KBM-7 (cell line): ENCODE measurements around the gene KRTAP19-5.
A peak's percentile ranks its signal among the peaks of the same experiment; 100 is the strongest.
"Not testable (repeated sequence)": the region's sequence is repeated elsewhere in the genome, so short reads cannot be mapped to it uniquely, and the experiment has no call there.

ENCODE experiments used
- DNase-seq: peaks from one replicate; pipeline ENCODE4 v3.0.0-alpha.2; 2015
- in situ Hi-C: fragments of 300-500 bp; cut with MboI; formaldehyde crosslinking; loops from 2 replicates; pipeline ENCODE4 v1.14.3; 2020; ENCODE audit warnings: low sequenced_read_pairs, low pct_unique_long_range_greater_than_20kb, mixed read lengths

KRTAP19-5 gene

DNA sequence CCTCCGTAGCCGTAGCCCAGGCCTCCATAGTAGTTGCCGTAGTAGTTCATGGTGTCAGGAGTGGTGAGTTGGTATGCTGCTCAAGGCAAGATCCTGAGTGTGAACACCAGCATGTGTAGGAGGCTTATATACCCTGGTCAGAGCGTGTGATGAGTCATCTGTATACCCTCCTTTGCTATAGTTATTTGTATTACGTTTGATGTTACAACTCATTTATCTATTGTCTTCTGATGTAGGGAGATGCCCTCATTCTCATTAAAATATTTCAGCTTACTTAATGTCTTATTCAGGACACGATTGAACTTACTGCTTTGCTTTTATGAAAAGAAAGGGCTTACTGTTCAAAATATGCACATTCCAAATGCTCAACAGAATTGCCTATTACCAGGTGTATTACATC, at the start of gene KRTAP19-5:
KRTAP19-5 (minus strand) TSS at position 101 of the 400 bp plus-strand sequence; CDS start at position 50, 51 bp downstream.
- in situ Hi-C loops = no loop called here

DNA sequence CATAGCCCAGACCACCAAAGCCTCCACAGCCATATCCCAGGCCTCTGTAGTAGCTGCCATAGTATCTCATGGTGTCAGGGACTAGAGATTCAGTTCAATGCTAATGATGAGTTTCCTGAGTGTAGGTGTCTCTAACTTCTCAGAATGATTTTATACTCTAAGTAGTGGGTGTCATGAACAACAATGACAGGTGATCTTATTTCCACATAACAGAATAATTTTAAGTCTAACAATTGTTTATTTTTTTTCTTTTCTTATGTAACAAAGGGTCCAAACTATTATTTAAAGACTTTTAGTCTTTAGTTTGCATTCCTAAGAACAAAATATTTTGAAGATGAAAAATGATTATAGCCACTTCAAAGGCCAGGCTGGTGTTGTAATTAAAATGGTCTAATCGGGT, 39.8 kb upstream of the KRTAP19-5 start, which contains the start of gene KRTAP19-6:
KRTAP19-6 (minus strand) TSS at position 101 of the 400 bp plus-strand sequence; CDS start at position 70, 31 bp downstream.
- DNase-seq = no peak
- in situ Hi-C loops = no loop called here

More for the DNA sequence above, at the start of gene KRTAP19-5:
- no peak for DNase-seq

DNA sequence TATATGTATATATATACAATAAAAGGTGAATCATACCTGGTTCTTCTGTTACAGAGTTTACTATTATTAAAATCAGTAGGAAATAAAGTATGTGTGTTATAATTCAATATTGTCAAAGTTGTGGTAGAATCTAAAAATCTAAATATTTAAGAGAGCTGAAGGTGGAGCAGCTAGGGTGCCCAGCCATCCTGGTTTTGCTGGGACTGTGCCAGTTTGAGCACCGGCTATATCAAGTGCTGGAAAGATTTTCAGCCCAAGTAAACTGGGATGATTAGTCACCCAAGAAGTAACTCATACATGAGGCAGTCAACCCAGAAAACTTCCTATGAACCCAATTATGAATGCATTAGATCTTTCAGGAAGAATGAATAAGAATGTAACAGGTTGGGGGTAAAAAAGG, 16.9 kb upstream of the KRTAP19-5 start:
- DNase-seq = no peak
- in situ Hi-C loops = no loop called here

DNA sequence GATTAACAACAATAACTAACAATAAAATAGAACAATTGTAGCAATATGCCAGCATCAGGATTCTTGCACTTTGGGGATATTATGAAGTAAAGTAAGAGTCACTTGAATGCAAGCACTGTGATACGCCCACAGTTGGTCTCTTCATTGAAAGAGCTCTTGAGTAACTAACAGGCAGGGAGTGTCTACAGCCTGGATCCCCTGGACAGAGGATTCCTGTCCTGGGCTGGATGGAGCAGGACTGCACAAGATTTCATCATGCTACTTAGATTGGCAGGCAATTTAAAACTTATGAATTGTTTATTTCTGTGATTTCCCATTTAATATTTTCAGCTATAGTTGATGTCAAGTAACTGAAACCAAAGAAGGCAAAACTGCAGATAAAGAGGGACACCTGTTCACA, 13.7 kb upstream of the KRTAP19-5 start:
- in situ Hi-C loops = no loop called here
- no peak for DNase-seq

DNA sequence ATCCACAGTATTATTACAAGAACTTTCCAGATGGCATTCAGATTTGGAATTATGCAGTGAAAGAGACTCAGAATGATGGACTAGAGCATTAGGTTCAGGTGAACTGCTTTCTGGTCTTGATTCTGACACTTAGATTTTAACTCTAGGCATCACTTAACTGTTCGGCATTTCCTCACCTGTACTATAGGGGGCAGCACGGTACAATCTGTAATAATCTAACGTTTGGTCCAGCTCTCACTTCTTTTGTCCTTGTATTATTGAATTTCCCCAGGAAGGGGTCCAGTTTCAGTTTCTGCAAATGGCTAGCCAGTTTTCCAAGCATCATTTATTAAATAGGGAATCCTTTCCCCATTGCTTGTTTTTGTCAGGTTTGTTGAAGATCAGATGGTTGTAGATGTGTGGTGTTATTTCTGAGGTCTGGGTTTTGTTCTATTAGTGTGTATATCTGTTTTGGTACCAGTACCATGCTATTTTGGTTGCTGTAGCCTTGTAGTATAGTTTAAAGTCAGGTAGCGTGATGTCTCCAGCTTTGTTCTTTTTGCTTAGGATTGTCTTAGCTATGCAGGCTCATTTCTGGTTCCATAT, 3.8 kb upstream of the KRTAP19-5 start:
- in situ Hi-C loops = not testable (repeated sequence)

DNA sequence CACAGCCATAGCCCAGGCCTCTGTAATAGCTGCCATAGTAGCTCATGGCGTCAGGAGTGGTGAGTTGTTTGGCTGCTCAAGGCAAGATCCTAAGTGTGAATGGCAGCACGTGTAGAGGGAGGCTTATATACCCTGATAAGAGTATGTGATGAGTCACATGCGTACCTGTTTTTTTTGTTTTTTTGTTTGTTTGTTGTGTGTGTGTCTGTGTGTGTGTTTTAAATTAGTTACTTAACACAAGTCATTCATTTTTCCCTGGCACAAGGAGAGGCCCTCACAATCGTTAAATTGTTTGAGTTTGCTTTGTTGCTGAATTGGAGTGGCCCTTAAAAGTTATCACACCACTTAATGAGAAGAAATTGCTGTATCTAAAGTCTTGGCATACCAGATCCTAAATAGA, 4.9 kb downstream of the KRTAP19-5 start, which contains the start of gene KRTAP19-4:
KRTAP19-4 (minus strand) TSS at position 101 of the 400 bp plus-strand sequence; CDS start at position 46, 55 bp downstream.
- in situ Hi-C loops = no loop called here
- DNase-seq = no peak

More for the DNA sequence above, 3.8 kb upstream of the KRTAP19-5 start:
- DNase-seq = not testable (repeated sequence)

DNA sequence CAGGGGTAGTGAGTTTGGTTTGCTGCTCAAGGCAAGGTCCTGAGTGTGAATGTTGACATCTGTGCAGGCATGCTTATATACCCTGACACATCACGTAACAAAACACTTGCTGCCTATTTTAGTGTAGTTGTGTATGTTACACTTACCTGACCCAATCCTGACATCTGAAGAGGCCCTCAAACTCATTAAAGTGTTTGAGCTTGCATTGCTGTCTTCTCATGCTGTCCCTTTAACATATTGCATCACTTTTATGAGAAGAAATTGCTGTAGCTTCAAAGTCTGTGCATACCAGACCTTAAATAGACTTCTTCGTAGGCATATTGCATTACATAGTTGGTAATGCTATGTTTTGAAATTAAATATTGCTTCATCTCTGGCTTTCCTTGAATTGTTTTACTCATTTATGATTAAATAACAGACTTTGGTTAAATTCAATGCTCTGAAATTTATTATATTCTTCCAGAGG, 9.9 kb downstream of the KRTAP19-5 start, which contains the start of gene KRTAP19-3:
KRTAP19-3 (minus strand) TSS at position 51 of the 466 bp plus-strand sequence. CDS start 56 bp downstream, outside the sequence.
- in situ Hi-C loops = no loop called here
- DNase-seq = no peak

DNA sequence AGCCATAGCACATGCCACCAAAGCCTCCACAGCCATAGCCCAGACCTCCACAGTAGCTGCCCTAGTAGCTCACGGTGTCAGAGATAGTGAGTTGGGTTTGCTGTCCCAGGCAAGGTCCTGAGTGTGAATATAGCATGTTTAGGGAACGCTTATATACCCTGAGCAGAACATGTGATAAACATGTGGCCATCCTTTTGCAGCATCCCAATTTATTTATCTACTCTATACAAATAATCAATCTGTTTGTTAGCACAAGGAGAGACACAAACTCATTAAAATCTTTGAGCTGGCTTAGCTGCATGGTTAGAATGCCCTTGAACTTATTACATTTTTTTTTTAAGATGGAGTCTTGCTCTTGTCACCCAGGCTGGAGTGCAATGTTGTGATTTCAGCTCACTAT, 14.6 kb downstream of the KRTAP19-5 start, which contains the start of gene KRTAP19-2:
KRTAP19-2 (minus strand) TSS at position 101 of the 400 bp plus-strand sequence; CDS start at position 13, 88 bp downstream.
- DNase-seq = no peak
- in situ Hi-C loops = no loop called here

DNA sequence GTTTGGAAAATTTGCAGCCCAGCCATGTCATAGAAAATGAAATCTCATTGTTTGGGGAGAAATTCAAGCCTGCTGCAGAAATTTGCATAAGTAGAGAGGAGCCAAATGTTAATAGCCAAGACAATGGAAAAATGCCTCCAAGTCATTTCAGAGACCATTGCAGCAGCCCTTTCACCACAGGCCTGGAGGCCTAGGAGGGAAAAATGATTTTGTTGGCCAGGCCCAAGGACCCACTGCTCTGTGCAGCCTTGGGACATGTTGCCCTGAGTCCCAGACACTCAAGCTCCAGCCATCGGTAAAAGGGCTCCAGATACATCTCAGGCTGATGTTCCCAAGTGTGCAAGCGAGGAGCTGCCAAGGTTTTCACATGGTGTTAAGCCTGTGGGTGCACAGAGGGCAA, 15.8 kb downstream of the KRTAP19-5 start:
- in situ Hi-C loops = no loop called here
- DNase-seq = no peak

DNA sequence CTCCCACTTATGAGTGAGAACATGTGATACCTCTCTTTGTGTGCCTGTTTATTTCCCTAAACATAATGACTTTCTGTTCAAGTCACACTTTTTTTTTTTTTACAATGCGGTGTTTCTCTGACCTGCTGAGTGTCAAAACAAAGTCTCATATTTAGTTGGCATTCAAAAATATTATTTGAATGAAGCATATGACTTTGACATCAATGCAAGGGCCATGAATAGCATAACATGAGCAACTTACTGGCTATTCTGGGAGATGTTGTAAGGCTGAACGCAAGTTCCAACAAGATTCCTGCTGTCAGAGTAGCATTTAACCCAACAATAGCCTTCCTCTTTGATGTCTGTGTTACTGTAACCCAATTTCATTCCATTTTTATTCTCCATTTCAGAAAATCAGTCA, 19.8 kb downstream of the KRTAP19-5 start:
- in situ Hi-C loops = no loop called here
- DNase-seq = no peak

DNA sequence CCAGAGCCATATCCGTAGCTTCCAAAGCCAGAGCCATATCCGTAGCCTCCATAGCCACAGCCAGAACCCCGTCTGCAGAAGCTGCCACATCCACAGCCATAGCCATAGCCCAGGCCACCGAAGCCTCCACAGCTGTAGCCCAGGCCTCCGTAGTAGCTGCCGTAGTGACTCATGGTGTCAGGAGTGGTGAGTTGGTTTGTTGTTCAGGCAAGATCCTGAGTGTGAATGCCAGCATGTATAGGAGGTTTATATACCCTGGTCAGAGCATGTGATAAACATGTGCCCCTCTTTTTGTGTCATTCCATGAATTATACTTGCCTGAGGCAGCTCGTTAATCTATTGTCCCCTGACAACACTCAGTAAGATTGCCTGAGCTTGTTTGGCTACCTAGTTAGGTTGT, 21.8 kb downstream of the KRTAP19-5 start, which contains the start of gene KRTAP19-1:
KRTAP19-1 (minus strand) TSS at position 223 of the 400 bp plus-strand sequence; CDS start at position 173, 50 bp downstream.
- no peak for DNase-seq
- in situ Hi-C loops = no loop called here

DNA sequence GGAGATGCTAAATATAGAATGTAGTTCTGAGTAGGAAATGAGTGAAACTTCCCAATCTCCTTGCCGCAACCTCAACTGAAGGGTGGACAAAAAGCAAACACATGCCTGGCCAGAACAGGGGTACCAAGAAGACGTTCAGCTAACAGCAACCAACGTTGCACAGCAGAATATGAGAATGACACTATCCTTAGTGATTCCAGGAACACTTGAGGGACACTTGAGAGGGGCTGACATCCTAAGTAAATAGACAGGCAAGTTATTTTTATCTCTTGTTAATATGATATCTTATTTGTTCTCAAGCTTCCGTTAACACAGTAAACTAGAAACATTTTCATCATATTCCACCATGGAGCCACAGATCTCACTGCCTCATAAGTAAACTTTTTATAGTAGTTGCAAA, 22.7 kb downstream of the KRTAP19-5 start:
- in situ Hi-C loops = no loop called here

DNA sequence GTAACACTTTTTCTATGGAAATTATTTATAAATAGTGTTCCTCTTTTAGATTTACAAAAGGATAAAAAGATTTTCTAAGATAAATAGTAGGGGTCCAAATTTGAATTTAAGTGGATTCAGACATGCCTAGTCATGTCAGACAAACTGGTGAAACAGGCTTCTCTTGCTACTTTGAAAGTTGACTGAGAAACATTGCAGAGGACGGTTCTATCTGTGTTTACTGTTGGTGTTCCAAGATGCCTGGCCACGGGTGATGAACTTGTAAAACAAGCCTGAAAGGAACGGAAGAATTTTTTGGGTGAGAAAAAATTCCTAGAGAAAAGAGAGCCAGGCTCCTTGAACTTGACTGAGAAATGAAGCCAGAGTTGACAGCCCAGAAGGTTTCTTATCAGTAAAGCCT, 23.9 kb downstream of the KRTAP19-5 start:
- no peak for DNase-seq
- in situ Hi-C loops = no loop called here

More for the DNA sequence above, 22.7 kb downstream of the KRTAP19-5 start:
- DNase-seq = no peak

DNA sequence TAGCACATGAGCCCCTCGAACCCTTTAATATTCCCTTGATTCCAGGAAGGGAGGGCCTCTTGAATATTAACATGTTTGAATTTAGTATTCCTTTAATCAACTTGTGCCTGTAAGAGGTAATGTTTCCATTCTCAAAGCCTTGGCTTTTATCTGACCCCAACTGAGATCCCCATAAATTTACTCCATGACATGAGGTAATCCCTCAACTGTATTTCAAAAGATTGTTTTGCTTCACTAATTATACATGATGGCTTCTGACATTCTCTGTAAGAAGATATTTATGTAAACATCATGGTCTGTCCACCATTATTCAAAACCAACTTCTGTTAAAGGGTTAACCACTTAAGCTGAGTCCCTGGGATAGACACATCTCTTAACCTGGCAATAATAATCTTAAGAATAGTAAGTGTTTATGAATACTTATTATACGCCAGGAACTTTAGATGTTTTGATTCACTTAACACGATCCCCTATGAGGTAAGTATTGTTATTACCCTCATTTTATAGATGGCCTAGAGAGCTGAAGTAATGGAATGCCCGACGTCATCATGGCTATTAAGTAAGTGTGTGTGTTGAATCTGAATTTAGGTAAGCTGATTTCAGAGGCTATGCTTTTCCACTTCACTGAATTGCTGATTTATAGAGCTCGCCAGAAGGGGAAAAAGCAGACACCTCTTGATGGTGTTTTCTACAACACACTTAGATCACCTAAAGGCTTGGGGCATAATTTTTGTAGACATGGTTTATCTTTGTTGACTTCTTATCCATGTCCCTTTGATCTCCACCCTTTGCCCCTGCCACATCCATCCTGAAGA, 32.8 kb downstream of the KRTAP19-5 start:
- DNase-seq = no peak
- in situ Hi-C loops = no loop called here

DNA sequence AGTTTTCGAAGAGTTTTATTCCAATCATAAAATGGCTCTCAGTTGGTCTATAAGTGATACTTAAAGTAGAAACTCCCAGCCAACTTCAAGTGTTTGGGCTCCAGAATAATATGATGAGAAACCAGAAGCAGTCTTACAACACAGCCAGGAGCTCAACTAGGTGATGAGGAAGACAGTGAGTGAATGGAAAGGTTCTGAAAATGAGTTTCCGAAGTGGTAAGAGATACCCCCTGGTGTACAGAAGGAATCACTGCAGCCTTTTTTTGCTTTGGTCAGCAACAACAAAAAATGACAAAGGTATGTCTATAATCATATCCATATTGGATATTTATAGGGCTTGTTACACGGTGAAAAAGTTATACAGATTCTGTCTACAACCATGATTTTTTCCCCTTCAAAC, 38.2 kb downstream of the KRTAP19-5 start:
- in situ Hi-C loops = no loop called here
- peak; percentile 6 for DNase-seq
